Measurements from ENCODE around the gene POP4. TPM values are rescaled to one million over a fixed set of nuclear protein-coding genes. Genes with fewer than 3 reads are reported as not detected.

POP4 gene
- total and polyA plus RNA-seq, 2 donors (not counting 3 experiments of a cell fraction or from before 2014, with no cell fraction given), result 56.2 to 64.4 TPM

DNA sequence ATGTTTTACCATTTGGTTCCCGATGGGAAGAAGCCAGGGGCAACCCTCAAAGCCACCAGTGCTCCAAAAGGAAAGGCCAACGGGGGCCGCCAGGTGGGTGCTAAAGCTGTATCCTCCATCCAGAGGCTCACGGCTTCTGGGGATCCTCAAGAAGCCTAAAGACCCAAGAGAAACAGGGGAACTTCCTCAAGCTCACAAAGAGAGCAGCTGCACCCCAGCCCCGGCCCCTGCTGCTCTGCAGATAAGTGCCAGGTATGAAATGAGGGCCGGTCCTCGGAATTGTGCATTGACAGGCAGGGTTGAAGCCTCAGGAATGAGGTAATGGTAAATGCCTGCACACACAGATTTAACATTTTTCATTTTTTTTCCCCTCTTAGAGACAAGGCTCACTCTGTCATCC is 8.0 kb upstream of the POP4 start:
- Histone ChIP-seq H3K9me3 (replicated peaks; ENCODE audit: control insufficient read depth, insufficient read depth, low read length) (no peaks in the 10 kb centered on the region), H3K9me1 (replicated peaks; ENCODE audit: control insufficient read depth, extremely low read depth, insufficient read depth, low read length) (no peaks in the 10 kb centered on the region), H3K9ac (replicated peaks; ENCODE audit: extremely low read depth, insufficient read depth, low read length) (no peak overlapping the region), H3K4me1 (ENCODE audit: control insufficient read depth, extremely low read depth, insufficient read depth, low read length) (no peaks in the 10 kb centered on the region), H2AFZ (ENCODE audit: low read depth, low read length) (no peak overlapping the region), H3K4me3 (replicated peaks in 1 of 3; ENCODE audit: insufficient read depth in 1 of 3, low read depth in 1 of 3, low read length in 3 of 3) (no peak overlapping the region), H4K20me1 (replicated peaks; ENCODE audit: control insufficient read depth, extremely low read depth, insufficient read depth, low read length) (no peaks in the 10 kb centered on the region), H3K27ac (ENCODE audit: insufficient read depth, low read depth, low read length) (no peak overlapping the region), H3K27me3 (ENCODE audit: control insufficient read depth in 2 of 2, insufficient read depth in 2 of 2, low read length in 2 of 2) (no peaks in the 10 kb centered on the region), H3K36me3 (ENCODE audit: control insufficient read depth in 2 of 2, extremely low read depth in 1 of 2, insufficient read depth in 2 of 2, low read length in 2 of 2) (no peaks in the 10 kb centered on the region), H3K4me2 (ENCODE audit: insufficient read depth, low read length) (no peak overlapping the region), H3K79me2 (ENCODE audit: control insufficient read depth, insufficient read depth, low read length) (no peaks in the 10 kb centered on the region)
- TF ChIP-seq JUN (IDR thresholded peaks at IDR 0.05; ENCODE audit: borderline replicate concordance, insufficient read depth, insufficient read length, low read depth), result no peak
- TF ChIP-seq POLR2A (IDR thresholded peaks at IDR 0.05; ENCODE audit: low read depth, low read length), result no peak
- TF ChIP-seq, protein P1, sequence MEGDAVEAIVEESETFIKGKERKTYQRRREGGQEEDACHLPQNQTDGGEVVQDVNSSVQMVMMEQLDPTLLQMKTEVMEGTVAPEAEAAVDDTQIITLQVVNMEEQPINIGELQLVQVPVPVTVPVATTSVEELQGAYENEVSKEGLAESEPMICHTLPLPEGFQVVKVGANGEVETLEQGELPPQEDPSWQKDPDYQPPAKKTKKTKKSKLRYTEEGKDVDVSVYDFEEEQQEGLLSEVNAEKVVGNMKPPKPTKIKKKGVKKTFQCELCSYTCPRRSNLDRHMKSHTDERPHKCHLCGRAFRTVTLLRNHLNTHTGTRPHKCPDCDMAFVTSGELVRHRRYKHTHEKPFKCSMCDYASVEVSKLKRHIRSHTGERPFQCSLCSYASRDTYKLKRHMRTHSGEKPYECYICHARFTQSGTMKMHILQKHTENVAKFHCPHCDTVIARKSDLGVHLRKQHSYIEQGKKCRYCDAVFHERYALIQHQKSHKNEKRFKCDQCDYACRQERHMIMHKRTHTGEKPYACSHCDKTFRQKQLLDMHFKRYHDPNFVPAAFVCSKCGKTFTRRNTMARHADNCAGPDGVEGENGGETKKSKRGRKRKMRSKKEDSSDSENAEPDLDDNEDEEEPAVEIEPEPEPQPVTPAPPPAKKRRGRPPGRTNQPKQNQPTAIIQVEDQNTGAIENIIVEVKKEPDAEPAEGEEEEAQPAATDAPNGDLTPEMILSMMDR (IDR thresholded peaks at IDR 0.05; ENCODE audit: extremely low read depth in 1 of 2, insufficient read depth in 1 of 2, low read depth in 1 of 2, low read length in 2 of 2), result no peak
- no peak for DNase-seq (ENCODE audit: low read depth, low spot score)
- CTCF ChIA-PET, result interaction anchor here (1.5 kb wide), 1 partner anchor 12 kb away, joined by 4 read pairs; no protein-coding TSS in a partner anchor
- dilution Hi-C loops (cut with MboI; ENCODE audit: extremely low pct_ligation_motif_present, low sequenced_read_pairs) (no loop called here), intact Hi-C loops (cut with micrococcal nuclease) (no loop called here)
- FAIRE-seq, result no peak
- BruUV-seq (replicated peaks), result no TSS peak
- POLR2A ChIA-PET, result no interaction called here

- no peak overlapping the region for H3K4me2 ChIP-seq (ENCODE audit: insufficient read depth, low read length)
- no peaks in the 10 kb centered on the region for H3K4me1 ChIP-seq (ENCODE audit: control insufficient read depth, extremely low read depth, insufficient read depth, low read length)
- ChIA-PET POLR2A (no interaction called here), CTCF (interaction anchor here (1.5 kb wide), 1 partner anchor 12 kb away, joined by 4 read pairs; no protein-coding TSS in a partner anchor)
- no peak overlapping the region for H2AFZ ChIP-seq (ENCODE audit: low read depth, low read length)
- H3K4me3 ChIP-seq (replicated peaks in 1 of 3; ENCODE audit: insufficient read depth in 1 of 3, low read depth in 1 of 3, low read length in 3 of 3), result no peak overlapping the region
- no peaks in the 10 kb centered on the region for H3K9me3 ChIP-seq (replicated peaks; ENCODE audit: control insufficient read depth, insufficient read depth, low read length)
- H3K36me3 ChIP-seq (ENCODE audit: control insufficient read depth in 2 of 2, extremely low read depth in 1 of 2, insufficient read depth in 2 of 2, low read length in 2 of 2), result no peaks in the 10 kb centered on the region
- no peak for DNase-seq (ENCODE audit: low read depth, low spot score)
- H3K27ac ChIP-seq (ENCODE audit: insufficient read depth, low read depth, low read length), result no peak overlapping the region
- FAIRE-seq, result no peak
- dilution Hi-C loops (cut with MboI; ENCODE audit: extremely low pct_ligation_motif_present, low sequenced_read_pairs), result no loop called here
- TF ChIP-seq EZH2 (IDR thresholded peaks at IDR 0.05; ENCODE audit: borderline replicate concordance, low read depth, low read length, severe bottlenecking), result no peak
- TF ChIP-seq, protein P2, sequence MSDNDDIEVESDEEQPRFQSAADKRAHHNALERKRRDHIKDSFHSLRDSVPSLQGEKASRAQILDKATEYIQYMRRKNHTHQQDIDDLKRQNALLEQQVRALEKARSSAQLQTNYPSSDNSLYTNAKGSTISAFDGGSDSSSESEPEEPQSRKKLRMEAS (IDR thresholded peaks at IDR 0.05; ENCODE audit: insufficient read depth, insufficient read length), result no peak
- no peak for TF ChIP-seq POLR2A (IDR thresholded peaks at IDR 0.05; ENCODE audit: low read depth, low read length)
- TF ChIP-seq MYC (IDR thresholded peaks at IDR 0.05; ENCODE audit: low read depth, low read length), result no peak
- no peak for TF ChIP-seq JUN (IDR thresholded peaks at IDR 0.05; ENCODE audit: borderline replicate concordance, insufficient read depth, insufficient read length, low read depth)
- TF ChIP-seq GATA2 (IDR thresholded peaks at IDR 0.05; ENCODE audit: insufficient read depth, insufficient read length, low read depth, low read length), result no peak
- TF ChIP-seq POLR2AphosphoS5 (IDR thresholded peaks at IDR 0.05; ENCODE audit: insufficient read depth, low read depth, low read length), result no peak
- TF ChIP-seq, protein P1 (IDR thresholded peaks at IDR 0.05; ENCODE audit: extremely low read depth in 1 of 2, insufficient read depth in 1 of 2, low read depth in 1 of 2, low read length in 2 of 2), result no peak
- no peak for TF ChIP-seq FOS (IDR thresholded peaks at IDR 0.05; ENCODE audit: borderline replicate concordance, insufficient read depth, low read length)
- H3K9ac ChIP-seq (replicated peaks; ENCODE audit: extremely low read depth, insufficient read depth, low read length), result no peak overlapping the region
- H3K9me1 ChIP-seq (replicated peaks; ENCODE audit: control insufficient read depth, extremely low read depth, insufficient read depth, low read length), result no peaks in the 10 kb centered on the region
- no TSS peak for BruUV-seq (replicated peaks)
- intact Hi-C loops (cut with micrococcal nuclease), result no loop called here
- no peaks in the 10 kb centered on the region for H3K79me2 ChIP-seq (ENCODE audit: control insufficient read depth, insufficient read depth, low read length)
- no peaks in the 10 kb centered on the region for H3K27me3 ChIP-seq (ENCODE audit: control insufficient read depth in 2 of 2, insufficient read depth in 2 of 2, low read length in 2 of 2)
- H4K20me1 ChIP-seq (replicated peaks; ENCODE audit: control insufficient read depth, extremely low read depth, insufficient read depth, low read length), result no peaks in the 10 kb centered on the region
Measured at GRCh38 chr19:29598496-29598895, 7.6 kb upstream of the POP4 start.
